Progenitor cell of endocrine pancreas (in vitro differentiated cells): ENCODE measurements around the gene PHF12. TPM values are rescaled to one million over a fixed set of nuclear protein-coding genes. Genes with fewer than 3 reads are reported as not detected.

ENCODE experiments used
- DNase-seq: peaks from one replicate; pipeline ENCODE4 v3.0.0; 2021; ENCODE audit warnings: low spot score; ENCODE audit not compliant: unreplicated experiment
- H3K27ac Mint-ChIP-seq: 2 replicates; pipeline ENCODE4 v1.8.0; 2021; ENCODE audit warnings: mild to moderate bottlenecking, moderate library complexity, mixed read lengths
- H3K27me3 Mint-ChIP-seq: 2 replicates; pipeline ENCODE4 v1.8.0; 2021; ENCODE audit warnings: mixed read lengths
- H3K36me3 Mint-ChIP-seq: 2 replicates; pipeline ENCODE4 v1.8.0; 2022; ENCODE audit warnings: mixed read lengths; ENCODE audit not compliant: insufficient read depth
- H3K4me1 Mint-ChIP-seq: 2 replicates; pipeline ENCODE4 v1.8.0; 2021; ENCODE audit warnings: low read depth, mixed read lengths
- H3K4me3 Mint-ChIP-seq: 2 replicates; pipeline ENCODE4 v1.8.0; 2021; ENCODE audit warnings: low read depth, mild to moderate bottlenecking, moderate library complexity, mixed read lengths
- H3K9me3 Mint-ChIP-seq: 2 replicates; pipeline ENCODE4 v1.8.0; 2021; ENCODE audit warnings: low read depth, mixed read lengths
- total RNA-seq: library from RNA; stranded (reverse); gene quantifications from 2 replicates; pipeline ENCODE4 v1.2.1, GENCODE V29; 2021
- TF ChIP-seq, protein P1 (sequence below): fragments of 200-600 bp; sonication (generic); IDR thresholded peaks from one replicate; pipeline ENCODE4 v1.5.0; 2021; ENCODE audit warnings: antibody characterized with exemption, mild to moderate bottlenecking; ENCODE audit not compliant: unreplicated experiment

The PHF12 gene
- total RNA-seq, 1 donor from 2014 or later, result 71.8 TPM

DNA sequence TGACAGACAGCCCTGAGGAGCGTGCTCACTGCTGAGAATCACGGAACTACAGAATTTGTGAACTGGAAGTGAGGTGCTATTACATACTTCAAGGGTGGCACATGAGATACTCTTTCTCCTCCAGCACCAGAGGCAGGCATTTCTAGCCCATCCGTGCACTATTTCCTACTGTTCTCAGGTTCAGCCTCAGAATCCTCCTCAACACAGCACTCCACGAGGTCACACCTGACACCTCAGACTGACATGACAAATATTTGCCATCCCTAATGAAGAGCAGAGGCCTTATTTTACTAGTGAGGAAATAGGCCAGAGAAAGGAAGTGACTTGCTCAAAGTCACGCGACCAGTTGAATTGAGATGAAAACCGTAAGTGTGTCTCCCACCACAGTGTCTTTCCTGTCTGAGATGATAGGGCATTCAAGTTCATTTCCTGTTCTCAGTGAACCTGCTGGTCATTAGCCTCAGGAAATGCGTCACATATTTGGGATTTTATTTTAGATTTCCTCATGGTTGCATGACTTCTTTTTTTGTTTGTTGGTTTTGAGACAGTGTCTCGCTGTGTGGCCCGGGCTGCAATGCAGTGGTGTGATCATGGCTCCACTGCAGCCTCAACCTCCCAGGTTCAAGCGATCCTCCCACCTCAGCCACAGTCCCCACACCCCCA lies 30.9 kb upstream of the PHF12 start:
- peaks cover 52% of the 10 kb centered on the region for H3K27me3 Mint-ChIP-seq
- H3K4me3 Mint-ChIP-seq, result no peak overlapping the region
- H3K9me3 Mint-ChIP-seq, result no peaks in the 10 kb centered on the region
- H3K27ac Mint-ChIP-seq, result peak overlapping the region; percentile 45
- DNase-seq, result no peak
- peaks cover 22% of the 10 kb centered on the region for H3K4me1 Mint-ChIP-seq
- TF ChIP-seq, protein P1, sequence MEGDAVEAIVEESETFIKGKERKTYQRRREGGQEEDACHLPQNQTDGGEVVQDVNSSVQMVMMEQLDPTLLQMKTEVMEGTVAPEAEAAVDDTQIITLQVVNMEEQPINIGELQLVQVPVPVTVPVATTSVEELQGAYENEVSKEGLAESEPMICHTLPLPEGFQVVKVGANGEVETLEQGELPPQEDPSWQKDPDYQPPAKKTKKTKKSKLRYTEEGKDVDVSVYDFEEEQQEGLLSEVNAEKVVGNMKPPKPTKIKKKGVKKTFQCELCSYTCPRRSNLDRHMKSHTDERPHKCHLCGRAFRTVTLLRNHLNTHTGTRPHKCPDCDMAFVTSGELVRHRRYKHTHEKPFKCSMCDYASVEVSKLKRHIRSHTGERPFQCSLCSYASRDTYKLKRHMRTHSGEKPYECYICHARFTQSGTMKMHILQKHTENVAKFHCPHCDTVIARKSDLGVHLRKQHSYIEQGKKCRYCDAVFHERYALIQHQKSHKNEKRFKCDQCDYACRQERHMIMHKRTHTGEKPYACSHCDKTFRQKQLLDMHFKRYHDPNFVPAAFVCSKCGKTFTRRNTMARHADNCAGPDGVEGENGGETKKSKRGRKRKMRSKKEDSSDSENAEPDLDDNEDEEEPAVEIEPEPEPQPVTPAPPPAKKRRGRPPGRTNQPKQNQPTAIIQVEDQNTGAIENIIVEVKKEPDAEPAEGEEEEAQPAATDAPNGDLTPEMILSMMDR, result no peak
- H3K36me3 Mint-ChIP-seq, result no peaks in the 10 kb centered on the region

DNA sequence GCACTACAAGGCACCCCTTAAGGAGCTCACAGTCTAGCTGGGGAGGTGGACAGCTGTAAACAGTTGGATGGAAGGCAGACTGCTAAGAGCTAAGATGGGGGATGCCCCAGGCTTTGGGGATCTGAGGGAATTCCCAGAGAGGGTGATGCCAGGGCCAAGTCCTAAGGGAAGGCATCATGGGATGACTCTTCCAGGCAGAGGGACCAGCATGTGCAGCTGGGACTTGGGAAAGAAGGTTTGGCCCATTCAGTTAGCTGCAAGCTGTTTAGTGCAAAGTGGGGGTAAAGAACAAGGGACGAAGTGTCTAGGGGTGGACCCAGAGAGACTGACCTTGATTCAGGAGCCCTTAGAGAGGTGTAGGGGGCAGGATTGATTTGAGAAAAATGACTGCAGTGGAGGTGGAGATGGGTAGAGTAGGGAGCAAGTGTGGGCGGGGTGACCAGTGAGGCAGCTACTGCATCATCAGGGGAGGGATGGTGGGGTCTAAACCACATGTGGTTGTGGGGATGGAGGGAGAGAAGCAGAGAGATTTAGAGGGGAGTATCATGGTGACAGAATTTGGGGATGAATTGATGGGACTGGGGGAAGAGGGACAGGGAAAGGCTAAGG lies 27.1 kb upstream of the PHF12 start:
- no peak for DNase-seq
- H3K4me1 Mint-ChIP-seq, result peaks cover 14% of the 10 kb centered on the region
- no peak overlapping the region for H3K27ac Mint-ChIP-seq
- H3K4me3 Mint-ChIP-seq, result no peak overlapping the region
- no peaks in the 10 kb centered on the region for H3K36me3 Mint-ChIP-seq
- H3K27me3 Mint-ChIP-seq, result peaks cover 45% of the 10 kb centered on the region
- TF ChIP-seq, protein P1, result no peak
- H3K9me3 Mint-ChIP-seq, result no peaks in the 10 kb centered on the region

DNA sequence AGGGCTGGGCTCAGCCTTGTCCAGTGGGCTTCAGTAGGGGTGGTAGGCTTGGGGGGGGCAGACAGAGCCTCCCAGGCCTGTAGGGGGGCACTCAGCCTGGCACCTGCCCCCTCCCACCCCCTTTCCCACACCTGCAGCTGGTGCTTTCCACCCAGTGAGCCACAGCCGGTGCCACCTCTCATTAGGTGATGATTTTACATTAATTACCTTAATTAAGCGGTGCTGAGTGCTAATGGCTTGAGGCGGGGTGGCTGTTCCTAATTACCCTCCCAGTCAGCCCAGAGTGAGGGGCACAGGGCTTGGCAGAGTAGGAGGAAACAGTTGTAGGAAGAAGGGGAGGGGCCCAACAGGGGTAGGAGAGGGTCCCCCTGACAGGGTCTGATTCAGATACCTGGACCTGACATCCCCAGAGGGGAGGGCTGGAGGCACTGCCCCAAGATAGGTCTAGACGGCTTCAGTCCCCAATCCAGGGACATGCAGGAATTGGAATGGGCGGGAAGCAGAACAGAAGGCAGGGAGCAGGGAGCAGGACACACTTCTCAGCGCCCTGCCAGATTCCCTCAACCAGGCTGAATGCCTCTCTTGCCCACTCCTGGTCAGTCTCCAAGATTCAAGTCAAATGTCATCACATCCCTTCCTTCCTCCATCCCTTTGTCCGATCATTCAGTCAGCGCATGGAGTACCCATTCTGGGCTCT lies 26.5 kb upstream of the PHF12 start:
- DNase-seq, result no peak
- H3K36me3 Mint-ChIP-seq, result no peaks in the 10 kb centered on the region
- peaks cover 41% of the 10 kb centered on the region for H3K27me3 Mint-ChIP-seq
- TF ChIP-seq, protein P1, result no peak
- no peak overlapping the region for H3K27ac Mint-ChIP-seq
- H3K4me3 Mint-ChIP-seq, result no peak overlapping the region
- no peaks in the 10 kb centered on the region for H3K9me3 Mint-ChIP-seq
- peaks cover 11% of the 10 kb centered on the region for H3K4me1 Mint-ChIP-seq

DNA sequence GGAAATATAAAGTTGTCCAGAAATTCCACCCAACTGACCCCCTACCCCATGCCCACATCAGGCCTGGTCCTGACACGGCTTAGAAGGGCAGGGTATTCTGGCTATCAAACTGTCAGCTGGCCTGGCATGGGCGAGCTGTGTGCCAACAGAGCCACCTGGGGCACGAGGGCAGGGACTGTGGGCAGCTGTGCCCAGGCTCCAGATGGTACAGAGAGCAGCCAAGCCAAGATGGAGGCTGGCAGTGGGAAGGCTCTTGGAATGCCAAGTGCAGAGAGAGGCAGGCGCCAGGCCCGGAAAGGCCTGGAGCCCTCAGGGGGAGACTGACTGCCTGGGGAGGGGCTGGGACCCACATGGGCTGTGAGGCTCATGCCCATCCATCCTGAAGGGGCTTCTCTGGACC lies 24.3 kb upstream of the PHF12 start:
- Mint-ChIP-seq H3K9me3 (no peaks in the 10 kb centered on the region), H3K4me1 (peaks cover 14% of the 10 kb centered on the region), H3K36me3 (no peaks in the 10 kb centered on the region), H3K27me3 (peaks cover 50% of the 10 kb centered on the region), H3K4me3 (no peak overlapping the region), H3K27ac (no peak overlapping the region)
- DNase-seq, result no peak
- TF ChIP-seq, protein P1, result no peak

DNA sequence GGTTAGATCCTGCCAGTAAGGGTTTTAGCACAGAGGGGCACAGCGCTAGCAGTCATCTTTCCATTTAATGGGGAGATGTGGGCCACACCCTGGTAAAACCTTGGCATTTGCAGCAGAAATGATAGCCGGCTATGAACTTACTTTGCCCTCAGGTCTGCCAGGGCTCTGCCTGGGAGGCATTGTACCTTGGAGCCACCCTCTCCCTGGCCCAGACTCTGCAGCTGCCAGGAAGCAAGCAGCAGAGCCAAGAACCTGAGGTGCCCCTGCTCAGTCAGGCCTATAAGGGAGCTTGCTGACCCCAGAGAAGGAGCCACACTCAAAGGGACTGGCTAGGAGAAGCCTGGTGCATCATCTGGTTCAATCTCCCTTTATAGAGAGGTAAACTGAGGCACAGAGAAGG lies 23.7 kb upstream of the PHF12 start:
- DNase-seq, result no peak
- Mint-ChIP-seq H3K4me1 (peaks cover 20% of the 10 kb centered on the region), H3K9me3 (no peaks in the 10 kb centered on the region), H3K4me3 (no peak overlapping the region), H3K36me3 (no peaks in the 10 kb centered on the region), H3K27ac (no peak overlapping the region), H3K27me3 (peaks cover 55% of the 10 kb centered on the region)
- TF ChIP-seq, protein P1, result no peak
